Measurements from ENCODE around the gene ECE1. TPM values are rescaled to one million over a fixed set of nuclear protein-coding genes. Genes with fewer than 3 reads are reported as not detected.
"Not testable (repeated sequence)": the region's sequence is repeated elsewhere in the genome, so short reads cannot be mapped to it uniquely, and the experiment has no call there.

The ECE1 gene
- total and polyA plus RNA-seq, 2 of the 4 experiments (the other 2 are of a cell fraction), result 61.8 to 124 TPM

- dilution Hi-C loops (cut with HindIII; ENCODE audit: low sequenced_read_pairs, unreplicated experiment), result no loop called here
These were observed 60.8 kb downstream of the ECE1 start for GRCh38 chr1:21229246-21230000.

GRCh38 chr1:21228224-21228623 is 62.0 kb downstream of the ECE1 start:
- H3K9ac ChIP-seq (ENCODE audit: low read depth, low read length); H3K4me2 ChIP-seq (ENCODE audit: low read depth, low read length); POLR2A ChIA-PET (ENCODE audit: unreplicated experiment); H2AFZ ChIP-seq (replicated peaks; ENCODE audit: low read length, poor library complexity); H3K14ac ChIP-seq (replicated peaks; ENCODE audit: low read depth, low read length); H2BK15ac ChIP-seq (ENCODE audit: low read depth, low read length); H3K4me3 ChIP-seq (ENCODE audit: insufficient read depth, low read depth, low read length); dilution Hi-C loops (cut with HindIII; ENCODE audit: low sequenced_read_pairs, unreplicated experiment); H2BK120ac ChIP-seq (ENCODE audit: low read depth, low read length); H4K91ac ChIP-seq (ENCODE audit: insufficient read depth, low read depth, low read length); DNase-seq; H2BK5ac ChIP-seq (ENCODE audit: low read depth, low read length, poor library complexity, severe bottlenecking); H3K27ac ChIP-seq (ENCODE audit: insufficient read depth, low read length); H3K9me3 ChIP-seq (ENCODE audit: control insufficient read depth, insufficient read depth, low read length); H3K4me1 ChIP-seq (ENCODE audit: control insufficient read depth, insufficient read depth, low read length); H3K27me3 ChIP-seq (ENCODE audit: control insufficient read depth, insufficient read depth, low read length); H4K8ac ChIP-seq (ENCODE audit: low read depth in 2 of 2, low read length in 2 of 2); H4K5ac ChIP-seq (ENCODE audit: low read depth, low read length); H3K18ac ChIP-seq (ENCODE audit: low read depth, low read length); H2AK9ac ChIP-seq (replicated peaks; ENCODE audit: low read depth, low read length, poor library complexity); H2AK5ac ChIP-seq (ENCODE audit: low read depth, low read length); H4K20me1 ChIP-seq (ENCODE audit: insufficient read depth, low read length); BruUV-seq (replicated peaks); H3K4ac ChIP-seq (ENCODE audit: low read depth, low read length); H3K56ac ChIP-seq (ENCODE audit: extremely low read depth, insufficient read depth, low read length); intact Hi-C loops (cut with micrococcal nuclease); H3K23ac ChIP-seq (ENCODE audit: low read depth, low read length); ATAC-seq (ENCODE audit: low read depth); in situ Hi-C loops (cut with MboI; ENCODE audit: low sequenced_read_pairs); H2BK20ac ChIP-seq (ENCODE audit: low read depth, low read length); H3K79me1 ChIP-seq (ENCODE audit: low read depth in 1 of 2, low read length in 2 of 2): not testable (repeated sequence)
- WGBS, 2 experiments (ENCODE audit: extremely low coverage in 2 of 2, insufficient read length in 1 of 2), result 90% methylated on average over 2 of the region's 7 CpGs; no CpG with 5 or more reads in 1 of the 2 experiments
- CTCF ChIA-PET, result interaction anchor here (0.6 kb wide), 1 partner anchor 42 kb away, joined by 3 read pairs; no protein-coding TSS in a partner anchor
- H3K36me3 ChIP-seq (ENCODE audit: control insufficient read depth, insufficient read depth, low read length), result peaks cover 49% of the 10 kb centered on the region
- peaks cover 11% of the 10 kb centered on the region; the same call in 1 of the 2 replicates for H3K9me1 ChIP-seq (ENCODE audit: insufficient read depth, low read length)

More at GRCh38 chr1:21229246-21230000, 60.8 kb downstream of the ECE1 start:
- Histone ChIP-seq H2BK20ac (ENCODE audit: low read depth, low read length) (no peak overlapping the region), H4K20me1 (ENCODE audit: insufficient read depth, low read length) (no peaks in the 10 kb centered on the region), H2BK5ac (ENCODE audit: low read depth, low read length, poor library complexity, severe bottlenecking) (peak overlapping the region; percentile 31), H3K4me2 (ENCODE audit: low read depth, low read length) (no peak overlapping the region), H3K27ac (ENCODE audit: insufficient read depth, low read length) (no peak overlapping the region), H2AK5ac (ENCODE audit: low read depth, low read length) (no peak overlapping the region), H3K23ac (ENCODE audit: low read depth, low read length) (no peak overlapping the region), H3K56ac (ENCODE audit: extremely low read depth, insufficient read depth, low read length) (no peak overlapping the region), H3K79me1 (ENCODE audit: low read depth in 1 of 2, low read length in 2 of 2) (peaks cover 0 to 9% of the 10 kb centered on the region in 2 experiments; a peak in 1 of 4 replicates), H3K4me3 (ENCODE audit: insufficient read depth, low read depth, low read length) (no peak overlapping the region), H3K36me3 (ENCODE audit: control insufficient read depth, insufficient read depth, low read length) (peaks cover 50% of the 10 kb centered on the region), H3K18ac (ENCODE audit: low read depth, low read length) (0 out of 2 replicates have a peak overlapping the region, but pooled peaks have one; percentile 13), H3K9ac (ENCODE audit: low read depth, low read length) (no peak overlapping the region), H2AK9ac (replicated peaks; ENCODE audit: low read depth, low read length, poor library complexity) (no peak overlapping the region), H4K8ac (ENCODE audit: low read depth in 2 of 2, low read length in 2 of 2) (no peak overlapping the region), H3K9me1 (ENCODE audit: insufficient read depth, low read length) (peaks cover 11% of the 10 kb centered on the region; the same call in 1 of the 2 replicates), H3K4ac (ENCODE audit: low read depth, low read length) (no peak overlapping the region), H3K4me1 (ENCODE audit: control insufficient read depth, insufficient read depth, low read length) (peaks cover 2% of the 10 kb centered on the region; the same call in 1 of the 2 replicates), H3K9me3 (ENCODE audit: control insufficient read depth, insufficient read depth, low read length) (no peaks in the 10 kb centered on the region), H3K27me3 (ENCODE audit: control insufficient read depth, insufficient read depth, low read length) (no peaks in the 10 kb centered on the region), H2BK15ac (ENCODE audit: low read depth, low read length) (no peak overlapping the region), H3K14ac (replicated peaks; ENCODE audit: low read depth, low read length) (no peak overlapping the region), H4K5ac (ENCODE audit: low read depth, low read length) (no peak overlapping the region), H4K91ac (ENCODE audit: insufficient read depth, low read depth, low read length) (no peak overlapping the region), H2AFZ (replicated peaks; ENCODE audit: low read length, poor library complexity) (no peak overlapping the region), H2BK120ac (ENCODE audit: low read depth, low read length) (no peak overlapping the region)
- peak; percentile 80 for DNase-seq
- POLR2A ChIA-PET (ENCODE audit: unreplicated experiment), result no interaction called here
- intact Hi-C loops (cut with micrococcal nuclease), result no loop called here
- peak; percentile 31 for ATAC-seq (ENCODE audit: low read depth)
- no TSS peak for BruUV-seq (replicated peaks)
- 40% methylated on average over 1 of the region's 4 CpGs; no CpG with 5 or more reads in 1 of the 2 experiments for WGBS, 2 experiments (ENCODE audit: extremely low coverage in 2 of 2, insufficient read length in 1 of 2)
- TF ChIP-seq CEBPB (IDR thresholded peaks at IDR 0.05; ENCODE audit: low read depth, low read length) (peak; percentile 52; the same call in 1 of the 2 replicates), BHLHE40 (IDR thresholded peaks at IDR 0.05; ENCODE audit: low read depth, low read length) (no peak)
- in situ Hi-C loops (cut with MboI; ENCODE audit: low sequenced_read_pairs), result no loop called here
- CTCF ChIA-PET, result interaction anchor here (1.3 kb wide), 1 partner anchor 139 kb away, joined by 3 read pairs; no protein-coding TSS in a partner anchor

All from IMR-90 (cell line).